ENCODE data around the gene TINAGL1. TPM values are rescaled to one million over a fixed set of nuclear protein-coding genes. Genes with fewer than 3 reads are reported as not detected.

TINAGL1 gene
- total RNA-seq, 1 donor from 2014 or later, result 1,807 TPM

GRCh38 chr1:31560394-31560793, 15.9 kb upstream of the TINAGL1 start:
- Histone ChIP-seq H3K9me3 (no peaks in the 10 kb centered on the region), H3K4me3 (no peak overlapping the region), H3K4me1 (peaks cover 0 to 13% of the 10 kb centered on the region in 2 donors), H3K27me3 (no peaks in the 10 kb centered on the region), H3K27ac (no peak overlapping the region), H3K36me3 (no peaks in the 10 kb centered on the region)
- TF ChIP-seq CTCF (IDR thresholded peaks at IDR 0.05), result no peak
- no peak for DNase-seq (ENCODE audit: low spot score in 2 of 2)
- intact Hi-C loops (cut with DNase I), result no loop called here

- no peak for DNase-seq (ENCODE audit: low spot score in 2 of 2)
- no peak for TF ChIP-seq CTCF (IDR thresholded peaks at IDR 0.05)
- intact Hi-C loops (cut with DNase I), result no loop called here
Measured at GRCh38 chr1:31562707-31563360, 13.5 kb upstream of the TINAGL1 start.

GRCh38 chr1:31564606-31564989, 11.7 kb upstream of the TINAGL1 start:
- H3K4me1 ChIP-seq, result peaks cover 0 to 32% of the 10 kb centered on the region in 2 donors
- H3K27ac ChIP-seq, result peak overlapping the region; percentile 2 to 58
- no peak overlapping the region for H3K4me3 ChIP-seq
- no peaks in the 10 kb centered on the region for H3K27me3 ChIP-seq
- TF ChIP-seq CTCF (IDR thresholded peaks at IDR 0.05), result no peak
- H3K9me3 ChIP-seq, result no peaks in the 10 kb centered on the region
- no peak for DNase-seq (ENCODE audit: low spot score in 2 of 2)
- no peaks in the 10 kb centered on the region for H3K36me3 ChIP-seq
- intact Hi-C loops (cut with DNase I), result loop anchor here (1.0 to 2.0 kb wide), 3 partner anchors 30 to 224 kb away; no protein-coding TSS in a partner anchor

More at GRCh38 chr1:31562707-31563360, 13.5 kb upstream of the TINAGL1 start:
- Histone ChIP-seq H3K4me1 (peaks cover 0 to 18% of the 10 kb centered on the region in 2 donors), H3K27me3 (no peaks in the 10 kb centered on the region), H3K36me3 (no peaks in the 10 kb centered on the region), H3K27ac (no peak overlapping the region), H3K9me3 (no peaks in the 10 kb centered on the region), H3K4me3 (no peak overlapping the region)

- H3K4me1 ChIP-seq, result peaks cover 2 to 45% of the 10 kb centered on the region in 2 donors
- no peaks in the 10 kb centered on the region for H3K27me3 ChIP-seq
- no peak overlapping the region for H3K4me3 ChIP-seq
- no peaks in the 10 kb centered on the region for H3K36me3 ChIP-seq
- peak overlapping the region; percentile 58 to 61 for H3K27ac ChIP-seq
- no peaks in the 10 kb centered on the region for H3K9me3 ChIP-seq
- intact Hi-C loops (cut with DNase I), result no loop called here
- DNase-seq (ENCODE audit: low spot score in 2 of 2), result peak in 1 of 2 donors; percentile 85
- no peak for TF ChIP-seq CTCF (IDR thresholded peaks at IDR 0.05)
Measured at GRCh38 chr1:31567956-31568570, 8.3 kb upstream of the TINAGL1 start.

- no peaks in the 10 kb centered on the region for H3K36me3 ChIP-seq
- H3K4me1 ChIP-seq, result peaks cover 6 to 47% of the 10 kb centered on the region in 2 donors
- intact Hi-C loops (cut with DNase I), result no loop called here
- peak in 1 of 2 donors; percentile 73 for DNase-seq (ENCODE audit: low spot score in 2 of 2)
- H3K9me3 ChIP-seq, result no peaks in the 10 kb centered on the region
- no peaks in the 10 kb centered on the region for H3K27me3 ChIP-seq
- H3K4me3 ChIP-seq, result no peak overlapping the region
- H3K27ac ChIP-seq, result peak overlapping the region; percentile 55 to 61
- TF ChIP-seq CTCF (IDR thresholded peaks at IDR 0.05), result no peak
Measured at GRCh38 chr1:31568895-31569595, 7.3 kb upstream of the TINAGL1 start.
